ENCODE measurements around the gene OR52N2. TPM values are rescaled to one million over a fixed set of nuclear protein-coding genes. Genes with fewer than 3 reads are reported as not detected.

OR52N2 gene
- total RNA-seq (2022; extraction: Qiagen RNA extraction; ENCODE audit: low read depth), result not detected in 5 replicates

DNA sequence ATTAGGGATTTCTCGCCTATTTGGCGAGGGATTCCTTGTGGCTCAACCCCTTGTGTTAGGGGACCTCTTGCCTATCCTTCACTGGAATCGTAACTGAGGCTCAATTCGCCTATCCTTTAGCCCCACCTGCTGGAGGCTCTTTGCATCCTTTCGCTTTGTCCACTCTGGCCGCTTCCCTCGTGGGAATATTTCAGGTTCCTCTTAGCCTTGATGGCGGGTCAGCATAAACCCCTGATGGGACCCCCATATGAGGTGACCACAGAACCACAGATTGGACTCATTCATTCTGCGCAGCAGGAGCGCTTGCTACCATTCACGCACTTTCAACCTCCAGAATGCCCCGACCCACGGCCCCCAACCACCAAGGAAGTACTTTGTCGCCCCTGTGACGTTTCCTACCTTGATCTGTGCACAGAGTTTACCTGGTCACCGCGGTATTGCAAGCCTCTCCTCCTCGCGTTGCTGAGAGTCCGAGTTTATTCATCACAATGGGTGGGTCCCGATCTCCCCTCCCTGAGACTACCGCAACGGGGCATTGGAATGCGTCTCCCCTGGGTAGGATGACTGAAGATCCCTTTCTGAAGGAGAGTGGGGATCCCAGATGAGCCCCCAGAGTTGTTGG is at the start of gene OR52N2:
Gene OR52N2 (plus strand): TSS at position 425 of the 622 bp plus-strand sequence. CDS start 11,412 bp downstream, outside the sequence.

GRCh38 chr11:5783255-5783654 is 25.5 kb upstream of the OR52N2 start, which contains the start of gene OR52N5:
Gene OR52N5 (minus strand): TSS chr11:5783355. CDS start chr11:5778634, 4,721 bp downstream.

DNA sequence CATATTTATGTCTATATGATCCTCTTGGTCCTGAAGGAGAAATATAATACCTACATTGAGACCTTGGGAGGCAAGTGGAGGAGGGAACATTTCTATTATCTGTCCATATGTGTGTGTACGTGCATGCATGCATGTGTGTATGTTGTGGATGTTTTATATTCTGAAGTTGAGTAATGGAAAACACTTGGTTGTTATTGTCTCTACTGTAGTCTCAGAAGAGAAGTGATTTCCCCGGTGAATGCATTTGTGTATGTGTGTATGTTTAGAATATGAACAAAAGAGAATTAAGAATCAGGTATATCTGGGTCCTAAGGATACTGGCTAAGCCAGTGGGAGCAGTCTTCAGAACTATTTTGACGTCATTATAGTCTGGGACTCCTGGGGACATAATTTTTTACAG is 17.6 kb upstream of the OR52N2 start, which contains the start of gene OR52N1:
Gene OR52N1 (minus strand): TSS at position 101 of the 400 bp plus-strand sequence. CDS start 2,449 bp downstream, outside the sequence.

GRCh38 chr11:5841797-5842196 is 33.1 kb downstream of the OR52N2 start, which contains the start of gene OR52E6:
Gene OR52E6 (minus strand): TSS chr11:5841897. CDS start chr11:5841897, 0 bp downstream.

DNA sequence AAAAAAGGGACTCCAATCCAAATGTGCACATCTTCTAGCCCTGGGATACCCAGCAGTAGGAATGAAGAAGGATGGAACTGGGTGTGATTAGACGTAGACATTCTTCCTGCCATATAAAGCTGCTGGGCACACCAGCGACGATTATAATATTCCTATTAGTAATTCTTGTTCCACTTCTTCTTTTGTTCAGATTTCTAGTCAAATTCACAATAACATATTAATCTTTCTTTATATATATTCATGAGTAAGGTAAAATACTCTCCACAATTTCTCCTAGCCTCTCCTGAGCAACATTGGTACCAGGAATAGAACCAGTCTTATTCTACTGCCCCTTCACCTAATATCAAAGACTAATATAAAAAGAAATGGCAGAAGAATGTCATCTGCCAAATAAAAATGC is 48.9 kb downstream of the OR52N2 start, which contains the start of gene OR52E8:
Gene OR52E8 (minus strand): TSS at position 101 of the 400 bp plus-strand sequence. CDS start 0 bp downstream, at position 101.

Other genes with a start within 250 kb of the OR52N2 start
- not detected in 5 replicates for gene OR52B6, start 228.0 kb upstream of the OR52N2 start, total RNA-seq (2022; extraction: Qiagen RNA extraction; ENCODE audit: low read depth)
- 11.4 to 16.0 TPM (median 13.3 TPM) in 5 replicates for gene TRIM6, start 212.3 kb upstream of the OR52N2 start, total RNA-seq (2022; extraction: Qiagen RNA extraction; ENCODE audit: low read depth)
- 3.1 to 4.0 TPM (median 3.4 TPM) in 5 replicates for gene TRIM34, start 183.9 kb upstream of the OR52N2 start, total RNA-seq (2022; extraction: Qiagen RNA extraction; ENCODE audit: low read depth)
- gene TRIM5, start 123.8 kb upstream of the OR52N2 start, total RNA-seq (2022; extraction: Qiagen RNA extraction; ENCODE audit: low read depth), result 12.7 to 15.0 TPM (median 12.9 TPM) in 5 replicates
- 0.42 to 1.0 TPM (median 0.66 TPM) in 5 replicates for gene TRIM22, start 119.1 kb upstream of the OR52N2 start, total RNA-seq (2022; extraction: Qiagen RNA extraction; ENCODE audit: low read depth)
- gene OR56B1, start 72.5 kb upstream of the OR52N2 start, total RNA-seq (2022; extraction: Qiagen RNA extraction; ENCODE audit: low read depth), result not detected in 5 replicates
- gene OR52N4, start 54.7 kb upstream of the OR52N2 start, total RNA-seq (2022; extraction: Qiagen RNA extraction; ENCODE audit: low read depth), result not detected in 5 replicates
- gene OR52N5, start 25.6 kb upstream of the OR52N2 start, total RNA-seq (2022; extraction: Qiagen RNA extraction; ENCODE audit: low read depth), result not detected in 5 replicates
- gene OR52N1, start 17.7 kb upstream of the OR52N2 start, total RNA-seq (2022; extraction: Qiagen RNA extraction; ENCODE audit: low read depth), result not detected in 5 replicates
- not detected in 5 replicates for gene OR52E6, start 33.0 kb downstream of the OR52N2 start, total RNA-seq (2022; extraction: Qiagen RNA extraction; ENCODE audit: low read depth)
- not detected in 5 replicates for gene OR52E8, start 48.8 kb downstream of the OR52N2 start, total RNA-seq (2022; extraction: Qiagen RNA extraction; ENCODE audit: low read depth)
- not detected in 5 replicates for gene OR52E4, start 71.7 kb downstream of the OR52N2 start, total RNA-seq (2022; extraction: Qiagen RNA extraction; ENCODE audit: low read depth)
- gene OR52E5, start 84.3 kb downstream of the OR52N2 start, total RNA-seq (2022; extraction: Qiagen RNA extraction; ENCODE audit: low read depth), result not detected in 5 replicates
- gene OR56A3, start 133.3 kb downstream of the OR52N2 start, total RNA-seq (2022; extraction: Qiagen RNA extraction; ENCODE audit: low read depth), result not detected in 5 replicates
- not detected in 5 replicates for gene OR56A5, start 159.6 kb downstream of the OR52N2 start, total RNA-seq (2022; extraction: Qiagen RNA extraction; ENCODE audit: low read depth)
- gene OR52L1, start 178.1 kb downstream of the OR52N2 start, total RNA-seq (2022; extraction: Qiagen RNA extraction; ENCODE audit: low read depth), result not detected in 5 replicates
- not detected in 5 replicates for gene OR56A4, start 198.0 kb downstream of the OR52N2 start, total RNA-seq (2022; extraction: Qiagen RNA extraction; ENCODE audit: low read depth)
- not detected in 5 replicates for gene OR56A1, start 221.8 kb downstream of the OR52N2 start, total RNA-seq (2022; extraction: Qiagen RNA extraction; ENCODE audit: low read depth)

All from A549 treated with DMSO at 1 μM for 4 hours (cell line).